Measurements from ENCODE around the gene CANT1. TPM values are rescaled to one million over a fixed set of nuclear protein-coding genes. Genes with fewer than 3 reads are reported as not detected.
A peak's percentile ranks its signal among the peaks of the same experiment; 100 is the strongest.

Gene CANT1
- total RNA-seq, 1 donor from 2014 or later, result 66.3 TPM

- peaks cover 16% of the 10 kb centered on the region for H3K4me1 Mint-ChIP-seq (ENCODE audit: low read depth)
- no peak for TF ChIP-seq CTCF (IDR thresholded peaks at IDR 0.05; ENCODE audit: unreplicated experiment)
- DNase-seq (ENCODE audit: low spot score, unreplicated experiment), result no peak
- H3K27ac Mint-ChIP-seq, result no peak overlapping the region
- H3K4me3 Mint-ChIP-seq (ENCODE audit: low read depth), result peak overlapping the region; percentile 78
- H3K9me3 Mint-ChIP-seq (ENCODE audit: low read depth), result peaks cover 12% of the 10 kb centered on the region
- H3K36me3 Mint-ChIP-seq (ENCODE audit: insufficient read depth), result peaks cover 1% of the 10 kb centered on the region
- no peaks in the 10 kb centered on the region for H3K27me3 Mint-ChIP-seq
Observed at GRCh38 chr17:79010304-79010646, 711 bp upstream of the CANT1 start.

GRCh38 chr17:79008666-79009387, 737 bp downstream of the CANT1 start:
- no peak for TF ChIP-seq CTCF (IDR thresholded peaks at IDR 0.05; ENCODE audit: unreplicated experiment)
- H3K27ac Mint-ChIP-seq, result peak overlapping the region; percentile 95
- no peak for DNase-seq (ENCODE audit: low spot score, unreplicated experiment)
- H3K4me1 Mint-ChIP-seq (ENCODE audit: low read depth), result peaks cover 16% of the 10 kb centered on the region
- peak overlapping the region; percentile 90 for H3K4me3 Mint-ChIP-seq (ENCODE audit: low read depth)
- no peaks in the 10 kb centered on the region for H3K27me3 Mint-ChIP-seq
- H3K36me3 Mint-ChIP-seq (ENCODE audit: insufficient read depth), result no peaks in the 10 kb centered on the region
- H3K9me3 Mint-ChIP-seq (ENCODE audit: low read depth), result peaks cover 8% of the 10 kb centered on the region

DNA sequence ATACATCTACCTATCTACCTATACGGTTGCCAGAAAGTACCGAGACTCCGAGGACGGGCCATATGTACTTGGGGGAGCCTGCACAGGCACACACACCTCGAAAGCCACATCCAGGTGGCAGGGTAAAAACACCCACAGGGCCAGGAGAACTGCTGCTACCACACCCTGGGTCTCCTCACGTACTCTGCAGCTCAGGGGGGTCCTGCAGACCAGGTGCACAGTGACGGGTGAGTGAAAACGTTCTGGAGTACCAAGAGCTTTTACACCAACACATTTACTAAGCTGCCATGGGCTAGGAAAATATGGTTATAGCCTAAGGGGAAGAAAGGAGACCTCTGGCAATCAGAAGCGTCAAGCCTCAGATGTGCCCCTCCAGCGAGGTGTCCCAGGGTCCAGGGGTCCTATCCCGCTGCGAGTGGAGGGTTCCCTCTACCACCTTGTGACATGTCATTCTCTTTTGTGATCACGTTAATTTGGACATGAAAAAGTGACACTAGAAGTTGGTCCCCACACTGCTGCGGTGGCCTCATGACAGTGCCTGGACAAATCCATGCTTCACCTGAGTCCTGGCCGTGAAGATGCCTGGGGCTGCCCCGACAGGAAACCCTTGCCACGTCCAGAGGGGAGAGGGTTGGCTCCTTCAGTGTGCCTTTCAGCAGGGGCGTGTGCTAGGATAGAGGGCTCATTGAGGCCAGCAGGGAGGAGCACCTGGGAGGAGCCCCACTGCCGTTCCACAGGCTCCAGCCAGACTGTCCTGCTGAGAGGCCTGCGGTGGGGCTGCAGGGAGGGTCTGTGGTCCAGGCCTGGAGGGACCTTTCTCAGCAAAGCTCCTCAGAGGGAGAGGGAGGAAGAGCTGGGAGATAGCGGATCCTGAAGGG, 1.8 kb downstream of the CANT1 start:
- Mint-ChIP-seq H3K27me3 (no peaks in the 10 kb centered on the region), H3K4me1 (ENCODE audit: low read depth) (peaks cover 16% of the 10 kb centered on the region), H3K27ac (no peak overlapping the region)

GRCh38 chr17:79006794-79007503, 2.6 kb downstream of the CANT1 start:
- no peaks in the 10 kb centered on the region for H3K9me3 Mint-ChIP-seq (ENCODE audit: low read depth)
- peak overlapping the region; percentile 19 for H3K4me3 Mint-ChIP-seq (ENCODE audit: low read depth)
- no peak for TF ChIP-seq CTCF (IDR thresholded peaks at IDR 0.05; ENCODE audit: unreplicated experiment)
- peaks cover 16% of the 10 kb centered on the region for H3K4me1 Mint-ChIP-seq (ENCODE audit: low read depth)
- no peaks in the 10 kb centered on the region for H3K36me3 Mint-ChIP-seq (ENCODE audit: insufficient read depth)
- no peak for DNase-seq (ENCODE audit: low spot score, unreplicated experiment)
- H3K27ac Mint-ChIP-seq, result no peak overlapping the region
- no peaks in the 10 kb centered on the region for H3K27me3 Mint-ChIP-seq

More for the DNA sequence above, 1.8 kb downstream of the CANT1 start:
- no peaks in the 10 kb centered on the region for H3K36me3 Mint-ChIP-seq (ENCODE audit: insufficient read depth)
- H3K4me3 Mint-ChIP-seq (ENCODE audit: low read depth), result peak overlapping the region; percentile 90
- DNase-seq (ENCODE audit: low spot score, unreplicated experiment), result no peak
- no peak for TF ChIP-seq CTCF (IDR thresholded peaks at IDR 0.05; ENCODE audit: unreplicated experiment)
- peaks cover under 1% of the 10 kb centered on the region for H3K9me3 Mint-ChIP-seq (ENCODE audit: low read depth)

- no peak overlapping the region for H3K27ac Mint-ChIP-seq
- no peaks in the 10 kb centered on the region for H3K9me3 Mint-ChIP-seq (ENCODE audit: low read depth)
- no peak overlapping the region for H3K4me3 Mint-ChIP-seq (ENCODE audit: low read depth)
- H3K36me3 Mint-ChIP-seq (ENCODE audit: insufficient read depth), result no peaks in the 10 kb centered on the region
- no peak for TF ChIP-seq CTCF (IDR thresholded peaks at IDR 0.05; ENCODE audit: unreplicated experiment)
- H3K4me1 Mint-ChIP-seq (ENCODE audit: low read depth), result peaks cover 16% of the 10 kb centered on the region
- no peak for DNase-seq (ENCODE audit: low spot score, unreplicated experiment)
- no peaks in the 10 kb centered on the region for H3K27me3 Mint-ChIP-seq
Observed at GRCh38 chr17:79006046-79006445, 3.5 kb downstream of the CANT1 start.

Data from progenitor cell of endocrine pancreas (in vitro differentiated cells).